ENCODE measurements around the gene UNK.
"Not testable (repeated sequence)": the region's sequence is repeated elsewhere in the genome, so short reads cannot be mapped to it uniquely, and the experiment has no call there.

Gene UNK

DNA sequence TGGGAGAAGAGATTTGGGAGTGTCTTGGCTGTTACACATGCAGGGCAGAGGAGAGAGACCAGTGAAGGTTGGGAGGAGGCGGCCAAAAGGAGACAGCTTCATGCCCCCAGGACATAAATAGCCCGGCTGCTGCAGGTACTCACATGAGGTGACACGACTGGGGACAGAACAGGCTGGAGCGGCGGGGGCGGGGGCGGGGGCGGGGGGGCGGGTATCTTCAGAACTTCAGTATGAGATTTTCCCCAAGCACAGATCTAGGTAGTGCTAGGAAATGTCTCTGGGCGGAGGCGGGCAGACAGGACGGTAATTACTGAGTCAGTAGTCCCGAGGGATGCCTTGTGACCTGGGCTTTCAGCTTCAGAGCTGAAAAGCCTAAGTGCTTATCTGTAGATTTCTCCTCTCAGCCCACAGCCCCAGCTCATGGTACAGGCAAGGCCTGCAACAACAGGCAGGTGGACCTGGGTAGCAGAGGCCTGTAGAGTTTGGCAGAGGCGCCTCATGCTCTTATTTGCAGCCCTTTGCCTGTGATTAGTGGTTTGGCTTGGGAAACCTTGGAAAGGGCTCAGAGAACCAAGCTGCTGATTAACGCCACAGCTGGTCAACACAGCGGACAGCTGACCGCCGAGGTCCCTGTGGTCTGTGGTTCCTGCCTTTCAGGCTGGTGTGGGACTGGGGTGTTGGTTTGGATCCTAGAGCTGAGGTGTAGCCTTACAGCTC, 24.5 kb downstream of the UNK start:
- TF ChIP-seq, protein P1, sequence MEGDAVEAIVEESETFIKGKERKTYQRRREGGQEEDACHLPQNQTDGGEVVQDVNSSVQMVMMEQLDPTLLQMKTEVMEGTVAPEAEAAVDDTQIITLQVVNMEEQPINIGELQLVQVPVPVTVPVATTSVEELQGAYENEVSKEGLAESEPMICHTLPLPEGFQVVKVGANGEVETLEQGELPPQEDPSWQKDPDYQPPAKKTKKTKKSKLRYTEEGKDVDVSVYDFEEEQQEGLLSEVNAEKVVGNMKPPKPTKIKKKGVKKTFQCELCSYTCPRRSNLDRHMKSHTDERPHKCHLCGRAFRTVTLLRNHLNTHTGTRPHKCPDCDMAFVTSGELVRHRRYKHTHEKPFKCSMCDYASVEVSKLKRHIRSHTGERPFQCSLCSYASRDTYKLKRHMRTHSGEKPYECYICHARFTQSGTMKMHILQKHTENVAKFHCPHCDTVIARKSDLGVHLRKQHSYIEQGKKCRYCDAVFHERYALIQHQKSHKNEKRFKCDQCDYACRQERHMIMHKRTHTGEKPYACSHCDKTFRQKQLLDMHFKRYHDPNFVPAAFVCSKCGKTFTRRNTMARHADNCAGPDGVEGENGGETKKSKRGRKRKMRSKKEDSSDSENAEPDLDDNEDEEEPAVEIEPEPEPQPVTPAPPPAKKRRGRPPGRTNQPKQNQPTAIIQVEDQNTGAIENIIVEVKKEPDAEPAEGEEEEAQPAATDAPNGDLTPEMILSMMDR (IDR thresholded peaks at IDR 0.05; ENCODE audit: borderline replicate concordance, control extremely low read depth, extremely low read depth, insufficient read depth, missing control alignments): no peak
- in situ Hi-C loops (cut with MboI; ENCODE audit: low sequenced_read_pairs, unreplicated experiment): no loop called here
- DNase-seq (ENCODE audit: low spot score): peak; percentile 82

DNA sequence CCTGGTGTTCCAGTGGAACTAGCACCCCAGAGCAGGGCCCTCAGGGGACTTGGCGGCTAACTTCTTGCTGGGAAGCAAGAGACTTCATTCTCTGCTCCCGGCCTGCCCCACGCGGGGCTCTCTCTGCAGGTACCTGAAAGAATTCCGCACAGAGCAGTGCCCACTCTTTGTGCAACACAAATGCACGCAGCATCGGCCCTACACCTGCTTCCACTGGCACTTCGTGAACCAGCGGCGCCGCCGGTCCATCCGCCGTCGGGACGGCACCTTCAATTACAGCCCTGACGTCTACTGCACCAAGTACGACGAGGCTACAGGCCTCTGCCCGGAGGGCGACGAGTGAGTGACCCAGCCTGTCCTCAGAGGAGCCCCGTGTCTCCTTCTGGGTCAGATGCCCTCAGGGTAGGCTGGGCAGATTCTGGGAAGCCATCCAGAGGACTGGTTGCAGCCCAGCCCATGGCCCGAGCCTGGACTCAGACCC, 25.1 kb downstream of the UNK start:
- no peak for DNase-seq (ENCODE audit: low spot score)
- TF ChIP-seq, protein P1 (IDR thresholded peaks at IDR 0.05; ENCODE audit: borderline replicate concordance, control extremely low read depth, extremely low read depth, insufficient read depth, missing control alignments): no peak
- in situ Hi-C loops (cut with MboI; ENCODE audit: low sequenced_read_pairs, unreplicated experiment): no loop called here

DNA sequence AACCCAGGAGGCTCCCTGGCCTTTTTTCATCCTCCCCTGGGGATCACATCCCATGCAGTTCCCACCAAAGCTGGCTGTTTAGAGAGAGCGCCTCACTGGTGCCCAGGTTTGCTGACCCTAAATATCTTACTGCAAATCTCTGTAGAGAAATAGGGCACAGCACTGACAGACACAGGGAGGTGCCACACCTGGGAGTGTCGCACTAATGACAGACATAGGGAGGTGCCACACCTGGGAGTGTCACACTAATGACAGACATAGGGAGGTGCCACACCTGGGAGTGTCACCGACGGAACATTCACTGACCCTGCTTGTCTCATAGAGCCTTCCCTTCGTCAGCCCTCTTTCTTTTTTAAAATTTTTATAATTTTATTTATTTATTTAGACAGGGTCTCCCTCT, 25.6 kb downstream of the UNK start:
- no peak for DNase-seq (ENCODE audit: low spot score)
- in situ Hi-C loops (cut with MboI; ENCODE audit: low sequenced_read_pairs, unreplicated experiment): no loop called here
- TF ChIP-seq, protein P1 (IDR thresholded peaks at IDR 0.05; ENCODE audit: borderline replicate concordance, control extremely low read depth, extremely low read depth, insufficient read depth, missing control alignments): no peak

DNA sequence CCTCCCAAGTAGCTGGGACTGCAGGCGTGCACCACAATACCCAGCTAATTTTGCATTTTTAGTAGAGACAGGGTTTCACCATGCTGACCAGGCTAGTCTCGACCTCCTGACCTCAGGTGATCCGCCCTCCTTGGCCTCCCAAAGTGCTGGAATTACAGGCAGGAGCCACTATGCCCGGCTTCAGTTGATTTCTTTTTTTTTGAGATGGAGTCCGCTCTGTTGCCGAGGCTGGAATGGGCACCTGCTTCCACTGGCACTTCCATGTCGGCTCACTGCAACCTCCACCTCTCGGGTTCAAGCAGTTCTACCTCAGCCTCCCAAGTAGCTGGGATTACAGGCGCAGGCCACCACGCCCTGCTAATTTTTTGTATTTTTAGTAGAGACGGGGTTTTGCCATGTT, 26.1 kb downstream of the UNK start:
- DNase-seq (ENCODE audit: low spot score); in situ Hi-C loops (cut with MboI; ENCODE audit: low sequenced_read_pairs, unreplicated experiment): not testable (repeated sequence)

DNA sequence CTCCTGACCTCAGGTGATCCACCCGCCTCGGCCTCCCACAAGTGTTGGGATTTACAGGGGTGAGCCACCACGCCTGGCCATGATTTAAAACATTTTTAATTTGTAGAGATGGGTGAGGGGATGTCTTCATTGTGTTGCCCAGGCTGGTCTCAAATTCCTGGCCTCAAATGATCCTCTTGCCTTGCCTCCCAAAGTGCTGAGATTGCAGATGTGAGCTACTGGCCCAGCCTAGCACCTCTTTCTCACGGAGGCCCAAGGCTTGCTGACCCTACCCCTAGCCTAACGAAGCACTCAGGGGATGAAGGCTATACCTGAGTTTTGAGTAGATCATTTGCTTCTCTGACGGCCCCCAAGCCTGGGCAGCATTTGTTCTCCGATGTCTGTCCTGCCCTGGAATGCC, 26.6 kb downstream of the UNK start:
- in situ Hi-C loops (cut with MboI; ENCODE audit: low sequenced_read_pairs, unreplicated experiment): no loop called here
- TF ChIP-seq, protein P1 (IDR thresholded peaks at IDR 0.05; ENCODE audit: borderline replicate concordance, control extremely low read depth, extremely low read depth, insufficient read depth, missing control alignments): no peak
- DNase-seq (ENCODE audit: low spot score): no peak

DNA sequence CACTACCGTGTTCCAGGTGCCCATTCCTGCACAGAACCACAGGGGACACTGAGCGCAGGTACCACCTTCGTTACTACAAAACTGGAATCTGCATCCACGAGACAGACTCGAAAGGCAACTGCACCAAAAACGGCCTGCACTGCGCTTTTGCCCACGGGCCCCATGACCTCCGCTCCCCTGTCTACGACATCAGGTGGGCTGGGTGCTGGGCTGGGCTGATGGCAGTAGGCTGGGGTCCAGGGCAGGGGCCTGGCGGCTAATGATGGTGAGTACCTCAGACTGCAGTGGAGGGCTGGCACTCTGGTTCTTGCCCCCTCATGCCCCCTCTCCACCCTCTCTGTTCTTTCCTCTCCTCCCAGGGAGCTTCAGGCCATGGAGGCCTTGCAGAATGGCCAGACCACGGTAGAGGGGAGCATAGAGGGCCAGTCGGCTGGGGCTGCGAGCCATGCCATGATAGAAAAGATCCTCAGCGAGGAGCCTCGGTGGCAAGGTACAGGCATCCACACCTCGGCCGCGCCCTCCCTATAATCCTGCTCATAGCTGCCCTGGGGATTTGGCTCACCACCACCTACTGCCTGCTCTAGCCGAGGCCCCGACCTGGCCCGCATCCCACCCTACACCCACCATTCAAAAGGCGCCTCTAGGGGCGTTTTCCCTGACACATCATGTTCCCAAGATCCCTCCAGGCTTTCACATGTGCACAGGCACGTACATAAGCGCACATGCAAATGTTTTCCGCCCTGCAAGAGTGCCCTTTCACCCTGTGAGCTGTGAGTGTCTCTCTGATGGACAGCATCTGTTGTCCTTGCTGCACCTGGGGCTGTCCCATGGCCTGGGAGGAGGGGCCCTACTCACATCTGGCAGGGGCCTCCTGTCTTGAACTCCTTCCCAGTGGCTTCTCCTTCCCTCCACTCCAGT, 27.7 kb downstream of the UNK start:
- in situ Hi-C loops (cut with MboI; ENCODE audit: low sequenced_read_pairs, unreplicated experiment): no loop called here
- TF ChIP-seq, protein P1 (IDR thresholded peaks at IDR 0.05; ENCODE audit: borderline replicate concordance, control extremely low read depth, extremely low read depth, insufficient read depth, missing control alignments): no peak
- DNase-seq (ENCODE audit: low spot score): peak; percentile 20

All from GM13976 (cell line).